AG04450 (cell line): Measurements from ENCODE around the gene WDR27. TPM values are rescaled to one million over a fixed set of nuclear protein-coding genes. Genes with fewer than 3 reads are reported as not detected.

Source experiments
- CTCF ChIA-PET: fragments of 300-600, 350-600 bp; formaldehyde crosslinking; extraction: SDS; loops from one replicate; lab custom pipeline; 2022; ENCODE audit warnings: antibody characterized with exemption, inconsistent platforms; lab: Charles Lee
- POLR2A ChIA-PET: fragments of 350-600 bp; formaldehyde crosslinking; extraction: SDS; loops from one replicate; lab custom pipeline; 2021; ENCODE audit warnings: antibody characterized with exemption, inconsistent platforms; lab: Yijun Ruan, JAX
- DNase-seq: peaks from one replicate; pipeline ENCODE4 v3.0.0-alpha.2; 2011; ENCODE audit warnings: low read depth, low spot score
- H3K27ac ChIP-seq: one replicate; pipeline ENCODE4 v1.5.1; 2012; ENCODE audit warnings: low read depth, low read length, control low read depth
- H3K27me3 ChIP-seq: one replicate; pipeline ENCODE4 v1.6.0; 2012; ENCODE audit warnings: low read length; ENCODE audit not compliant: control insufficient read depth, insufficient read depth
- H3K4me3 ChIP-seq: 2 replicates; pipeline ENCODE4 v1.5.1; 2011; ENCODE audit warnings: mild to moderate bottlenecking, low read depth, low read length, control low read depth
- H3K9me3 ChIP-seq: 2 replicates; pipeline ENCODE4 v1.5.1; 2012; ENCODE audit warnings: low read length; ENCODE audit not compliant: control insufficient read depth, insufficient read depth
- CTCF ChIP-seq: IDR thresholded peaks from 2 replicates; pipeline ENCODE4 v1.5.1; 2011; ENCODE audit warnings: low read depth, low read length, control low read depth, inconsistent platforms
- polyA plus RNA-seq: library from polyadenylated mRNA; depleted of rRNA; stranded (reverse); fragments of >200 nt; gene quantifications from 2 replicates; pipeline ENCODE4 v1.2.3, GENCODE V29; 2011

WDR27 gene
- polyA plus RNA-seq, 1 experiment, result 20.5 TPM

- no peaks in the 10 kb centered on the region for H3K27me3 ChIP-seq
- DNase-seq, result no peak
- no peaks in the 10 kb centered on the region for H3K9me3 ChIP-seq
- POLR2A ChIA-PET, result no interaction called here
- TF ChIP-seq CTCF, result no peak
- H3K4me3 ChIP-seq, result no peak overlapping the region
- H3K27ac ChIP-seq, result no peak overlapping the region
- CTCF ChIA-PET, result interaction anchor here (1.3 kb wide), 1 partner anchor 816 kb away, joined by 4 read pairs; no protein-coding TSS in a partner anchor
Measured at GRCh38 chr6:169714595-169714994, 12.8 kb upstream of the WDR27 start.

- DNase-seq, result no peak
- Histone ChIP-seq H3K9me3 (no peaks in the 10 kb centered on the region), H3K27me3 (no peaks in the 10 kb centered on the region), H3K27ac (no peak overlapping the region), H3K4me3 (no peak overlapping the region)
- CTCF ChIA-PET, result interaction anchor here (1.3 kb wide), 1 partner anchor 816 kb away, joined by 4 read pairs; no protein-coding TSS in a partner anchor
- POLR2A ChIA-PET, result no interaction called here
- TF ChIP-seq CTCF, result no peak
Measured at GRCh38 chr6:169714178-169714577, 12.3 kb upstream of the WDR27 start.

- CTCF ChIA-PET, result interaction anchor here (0.6 to 1.0 kb wide), 2 partner anchors 72 to 80 kb away, joined by 5 read pairs; no protein-coding TSS in a partner anchor
- H3K9me3 ChIP-seq, result no peaks in the 10 kb centered on the region
- H3K27ac ChIP-seq, result no peak overlapping the region
- no peaks in the 10 kb centered on the region for H3K27me3 ChIP-seq
- POLR2A ChIA-PET, result no interaction called here
- TF ChIP-seq CTCF, result no peak
- DNase-seq, result no peak
- no peak overlapping the region for H3K4me3 ChIP-seq
Measured at GRCh38 chr6:169710009-169710408, 8.2 kb upstream of the WDR27 start.

- no peak overlapping the region for H3K27ac ChIP-seq
- POLR2A ChIA-PET, result interaction anchor here (1.3 kb wide), 1 partner anchor 14 kb away, joined by 3 read pairs; no protein-coding TSS in a partner anchor
- no peak for TF ChIP-seq CTCF
Measured at GRCh38 chr6:169709293-169709692, 7.5 kb upstream of the WDR27 start.

GRCh38 chr6:169707772-169708171, 5.9 kb upstream of the WDR27 start:
- no peak overlapping the region for H3K4me3 ChIP-seq
- POLR2A ChIA-PET, result no interaction called here
- no peak overlapping the region for H3K27ac ChIP-seq
- no peaks in the 10 kb centered on the region for H3K27me3 ChIP-seq
- no peak for TF ChIP-seq CTCF
- CTCF ChIA-PET, result no interaction called here
- DNase-seq, result no peak
- H3K9me3 ChIP-seq, result no peaks in the 10 kb centered on the region; the same call in 1 of the 2 replicates

More at GRCh38 chr6:169709293-169709692, 7.5 kb upstream of the WDR27 start:
- CTCF ChIA-PET, result interaction anchor here (0.6 to 1.0 kb wide), 2 partner anchors 71 to 81 kb away, joined by 5 read pairs; no protein-coding TSS in a partner anchor
- Histone ChIP-seq H3K27me3 (no peaks in the 10 kb centered on the region), H3K9me3 (no peaks in the 10 kb centered on the region), H3K4me3 (no peak overlapping the region)
- DNase-seq, result no peak
